ENCODE data around the gene RBM44.
A peak's percentile ranks its signal among the peaks of the same experiment; 100 is the strongest.
"Not testable (repeated sequence)": the region's sequence is repeated elsewhere in the genome, so short reads cannot be mapped to it uniquely, and the experiment has no call there.

RBM44 gene

GRCh38 chr2:237865623-237866041, 67.1 kb downstream of the RBM44 start:
- no peaks in the 10 kb centered on the region for H3K27me3 ChIP-seq (replicated peaks; ENCODE audit: control insufficient read depth, insufficient read depth, low read length)
- H3K4me1 ChIP-seq (ENCODE audit: control insufficient read depth, insufficient read depth, low read length), result peaks cover 13% of the 10 kb centered on the region
- H3K9ac ChIP-seq (ENCODE audit: low read length), result no peak overlapping the region
- no peaks in the 10 kb centered on the region for H3K36me3 ChIP-seq (ENCODE audit: control insufficient read depth, insufficient read depth, low read length, severe bottlenecking)
- H3K4me3 ChIP-seq (ENCODE audit: low read length), result no peak overlapping the region
- no peak for DNase-seq (ENCODE audit: low read depth)
- H3K9me3 ChIP-seq (ENCODE audit: control insufficient read depth, low read length), result no peaks in the 10 kb centered on the region

- peaks cover 13% of the 10 kb centered on the region for H3K4me1 ChIP-seq (ENCODE audit: control insufficient read depth, insufficient read depth, low read length)
- H3K36me3 ChIP-seq (ENCODE audit: control insufficient read depth, insufficient read depth, low read length, severe bottlenecking), result no peaks in the 10 kb centered on the region
- no peak overlapping the region for H3K9ac ChIP-seq (ENCODE audit: low read length)
- no peak overlapping the region for H3K4me3 ChIP-seq (ENCODE audit: low read length)
- no peaks in the 10 kb centered on the region for H3K27me3 ChIP-seq (replicated peaks; ENCODE audit: control insufficient read depth, insufficient read depth, low read length)
- DNase-seq (ENCODE audit: low read depth), result peak; percentile 81
- H3K9me3 ChIP-seq (ENCODE audit: control insufficient read depth, low read length), result no peaks in the 10 kb centered on the region
Observed at GRCh38 chr2:237866101-237866621, 67.6 kb downstream of the RBM44 start.

GRCh38 chr2:237867465-237867864, 68.9 kb downstream of the RBM44 start:
- no peak overlapping the region for H3K9ac ChIP-seq (ENCODE audit: low read length)
- H3K36me3 ChIP-seq (ENCODE audit: control insufficient read depth, insufficient read depth, low read length, severe bottlenecking), result no peaks in the 10 kb centered on the region
- H3K4me3 ChIP-seq (ENCODE audit: low read length), result no peak overlapping the region
- no peaks in the 10 kb centered on the region for H3K27me3 ChIP-seq (replicated peaks; ENCODE audit: control insufficient read depth, insufficient read depth, low read length)
- no peak for DNase-seq (ENCODE audit: low read depth)
- peaks cover 13% of the 10 kb centered on the region for H3K4me1 ChIP-seq (ENCODE audit: control insufficient read depth, insufficient read depth, low read length)
- H3K9me3 ChIP-seq (ENCODE audit: control insufficient read depth, low read length), result no peaks in the 10 kb centered on the region

GRCh38 chr2:237868074-237868473, 69.5 kb downstream of the RBM44 start:
- H3K4me1 ChIP-seq (ENCODE audit: control insufficient read depth, insufficient read depth, low read length), result peaks cover 13% of the 10 kb centered on the region

GRCh38 chr2:237868631-237869342, 70.2 kb downstream of the RBM44 start:
- Histone ChIP-seq H3K27me3 (replicated peaks; ENCODE audit: control insufficient read depth, insufficient read depth, low read length) (no peaks in the 10 kb centered on the region), H3K9ac (ENCODE audit: low read length) (peak overlapping the region; percentile 5), H3K9me3 (ENCODE audit: control insufficient read depth, low read length) (no peaks in the 10 kb centered on the region), H3K4me1 (ENCODE audit: control insufficient read depth, insufficient read depth, low read length) (peaks cover 18% of the 10 kb centered on the region), H3K36me3 (ENCODE audit: control insufficient read depth, insufficient read depth, low read length, severe bottlenecking) (no peaks in the 10 kb centered on the region), H3K4me3 (ENCODE audit: low read length) (peak overlapping the region; percentile 24)
- no peak for DNase-seq (ENCODE audit: low read depth)

More at GRCh38 chr2:237868074-237868473, 69.5 kb downstream of the RBM44 start:
- not testable (repeated sequence) for DNase-seq (ENCODE audit: low read depth); H3K36me3 ChIP-seq (ENCODE audit: control insufficient read depth, insufficient read depth, low read length, severe bottlenecking); H3K27me3 ChIP-seq (replicated peaks; ENCODE audit: control insufficient read depth, insufficient read depth, low read length); H3K4me3 ChIP-seq (ENCODE audit: low read length); H3K9me3 ChIP-seq (ENCODE audit: control insufficient read depth, low read length)
- peak overlapping the region; percentile 5 for H3K9ac ChIP-seq (ENCODE audit: low read length)

GRCh38 chr2:237869343-237870102, 70.9 kb downstream of the RBM44 start:
- no peak for DNase-seq (ENCODE audit: low read depth)
- Histone ChIP-seq H3K4me1 (ENCODE audit: control insufficient read depth, insufficient read depth, low read length) (peaks cover 25% of the 10 kb centered on the region), H3K9me3 (ENCODE audit: control insufficient read depth, low read length) (no peaks in the 10 kb centered on the region), H3K9ac (ENCODE audit: low read length) (no peak overlapping the region), H3K27me3 (replicated peaks; ENCODE audit: control insufficient read depth, insufficient read depth, low read length) (no peaks in the 10 kb centered on the region), H3K4me3 (ENCODE audit: low read length) (no peak overlapping the region), H3K36me3 (ENCODE audit: control insufficient read depth, insufficient read depth, low read length, severe bottlenecking) (no peaks in the 10 kb centered on the region)

- DNase-seq (ENCODE audit: low read depth), result no peak
- Histone ChIP-seq H3K27me3 (replicated peaks; ENCODE audit: control insufficient read depth, insufficient read depth, low read length) (no peaks in the 10 kb centered on the region), H3K4me1 (ENCODE audit: control insufficient read depth, insufficient read depth, low read length) (peaks cover 31% of the 10 kb centered on the region), H3K36me3 (ENCODE audit: control insufficient read depth, insufficient read depth, low read length, severe bottlenecking) (no peaks in the 10 kb centered on the region), H3K4me3 (ENCODE audit: low read length) (no peak overlapping the region), H3K9ac (ENCODE audit: low read length) (no peak overlapping the region), H3K9me3 (ENCODE audit: control insufficient read depth, low read length) (no peaks in the 10 kb centered on the region)
Observed at GRCh38 chr2:237870126-237870525, 71.5 kb downstream of the RBM44 start.

- Histone ChIP-seq H3K4me3 (ENCODE audit: low read length) (no peak overlapping the region), H3K9ac (ENCODE audit: low read length) (no peak overlapping the region), H3K27me3 (replicated peaks; ENCODE audit: control insufficient read depth, insufficient read depth, low read length) (no peaks in the 10 kb centered on the region), H3K36me3 (ENCODE audit: control insufficient read depth, insufficient read depth, low read length, severe bottlenecking) (no peaks in the 10 kb centered on the region), H3K4me1 (ENCODE audit: control insufficient read depth, insufficient read depth, low read length) (peaks cover 30% of the 10 kb centered on the region), H3K9me3 (ENCODE audit: control insufficient read depth, low read length) (no peaks in the 10 kb centered on the region)
- DNase-seq (ENCODE audit: low read depth), result no peak
Observed at GRCh38 chr2:237870754-237871651, 72.4 kb downstream of the RBM44 start.

GRCh38 chr2:237872178-237872887, 73.8 kb downstream of the RBM44 start:
- H3K27me3 ChIP-seq (replicated peaks; ENCODE audit: control insufficient read depth, insufficient read depth, low read length), result no peaks in the 10 kb centered on the region
- no peak overlapping the region for H3K9ac ChIP-seq (ENCODE audit: low read length)
- peaks cover 25% of the 10 kb centered on the region for H3K4me1 ChIP-seq (ENCODE audit: control insufficient read depth, insufficient read depth, low read length)
- H3K4me3 ChIP-seq (ENCODE audit: low read length), result no peak overlapping the region
- H3K36me3 ChIP-seq (ENCODE audit: control insufficient read depth, insufficient read depth, low read length, severe bottlenecking), result no peaks in the 10 kb centered on the region
- DNase-seq (ENCODE audit: low read depth), result no peak
- H3K9me3 ChIP-seq (ENCODE audit: control insufficient read depth, low read length), result no peaks in the 10 kb centered on the region

- no peak overlapping the region for H3K4me3 ChIP-seq (ENCODE audit: low read length)
- H3K9me3 ChIP-seq (ENCODE audit: control insufficient read depth, low read length), result no peaks in the 10 kb centered on the region
- no peak overlapping the region for H3K9ac ChIP-seq (ENCODE audit: low read length)
- peaks cover 27% of the 10 kb centered on the region for H3K4me1 ChIP-seq (ENCODE audit: control insufficient read depth, insufficient read depth, low read length)
- no peak for DNase-seq (ENCODE audit: low read depth)
- no peaks in the 10 kb centered on the region for H3K27me3 ChIP-seq (replicated peaks; ENCODE audit: control insufficient read depth, insufficient read depth, low read length)
- no peaks in the 10 kb centered on the region for H3K36me3 ChIP-seq (ENCODE audit: control insufficient read depth, insufficient read depth, low read length, severe bottlenecking)
Observed at GRCh38 chr2:237873421-237873831, 74.8 kb downstream of the RBM44 start.

Data from adipocyte (in vitro differentiated cells).